Esophagus muscularis mucosa (tissue), 4 donors: ENCODE measurements around the gene ASCL2. TPM values are rescaled to one million over a fixed set of nuclear protein-coding genes. Genes with fewer than 3 reads are reported as not detected.

Source experiments
- DNase-seq: peaks from one replicate; pipeline ENCODE4 v3.0.0-alpha.2; 2017; ENCODE audit errors: extremely low spot score
- H3K27ac ChIP-seq, 4 donors: fragments of 200-600 bp; sonication (generic); replicated peaks in 1 of 4; 1 replicate in 3 of 4; 2 replicates in 1 of 4; pipeline ENCODE4 v1.5.1; 2016 to 2019; ENCODE audit warnings: mild to moderate bottlenecking in 1 of 4
- H3K27me3 ChIP-seq, 4 donors: fragments of 200-600 bp; sonication (generic); one replicate each; pipeline versions ENCODE4 v1.5.1 to v1.6.0; 2016 to 2019
- H3K36me3 ChIP-seq, 4 donors: fragments of 200-600 bp; sonication (generic); one replicate each; pipeline ENCODE4 v1.5.1; 2016 to 2019
- H3K4me1 ChIP-seq, 4 donors: fragments of 200-600 bp; sonication (generic); one replicate each; pipeline ENCODE4 v1.5.1; 2016 to 2019
- H3K4me3 ChIP-seq, 4 donors: fragments of 200-600 bp; sonication (generic); 1 replicate in 2 of 4; 2 replicates in 2 of 4; pipeline ENCODE4 v1.5.1; 2016 to 2019; ENCODE audit warnings: mild to moderate bottlenecking in 4 of 4, moderate library complexity in 1 of 4
- H3K9me3 ChIP-seq, 4 donors: fragments of 200-600 bp; sonication (generic); 1 replicate in 3 of 4; 2 replicates in 1 of 4; pipeline ENCODE4 v1.5.1; 2016 to 2019
- EP300 ChIP-seq: sonication (generic); formaldehyde crosslinking; IDR thresholded peaks from one replicate; pipeline ENCODE4 v1.6.1; 2017; ENCODE audit warnings: antibody characterized with exemption
- POLR2A ChIP-seq: fragments of 450-650 bp; IDR thresholded peaks from one replicate; pipeline ENCODE4 v1.6.1; 2017; ENCODE audit warnings: antibody characterized with exemption, moderate library complexity, mild to moderate bottlenecking, low read depth
- POLR2AphosphoS5 ChIP-seq, 2 donors: sonication (generic); formaldehyde crosslinking; IDR thresholded peaks; one replicate each; pipeline ENCODE4 v1.6.1; 2017; ENCODE audit warnings: antibody characterized with exemption in 2 of 2
- WGBS: methylation state at CpG from one replicate; pipeline ENCODE4 v1.1.5; 2018; 5-methylcytosine and 5-hydroxymethylcytosine counted together
- intact Hi-C: fragments of 100-400 bp; cut with DNase I; formaldehyde crosslinking; loops from one replicate; pipeline ENCODE4 v1.15.1; 2023
- total RNA-seq, 4 donors: library from RNA; depleted of rRNA; stranded (reverse); fragments of >200 nt; gene quantifications; one replicate each; pipeline versions ENCODE4 v1.1.0 to v1.2.1, GENCODE V29; 2016
- TF ChIP-seq, protein P1 (sequence below), 3 experiments: fragments of 200-600 bp in 2 of 3; fragments of 450-650 bp in 1 of 3; sonication (generic) in 2 of 3; IDR thresholded peaks; one replicate each; pipeline ENCODE4 v1.5.1; 2017 to 2019; ENCODE audit warnings: antibody characterized with exemption in 3 of 3, mild to moderate bottlenecking in 2 of 3, moderate library complexity in 1 of 3

The ASCL2 gene
- total RNA-seq, 4 donors from 2014 or later = 0.32 to 0.83 (median 0.42) TPM; not detected in 1

DNA sequence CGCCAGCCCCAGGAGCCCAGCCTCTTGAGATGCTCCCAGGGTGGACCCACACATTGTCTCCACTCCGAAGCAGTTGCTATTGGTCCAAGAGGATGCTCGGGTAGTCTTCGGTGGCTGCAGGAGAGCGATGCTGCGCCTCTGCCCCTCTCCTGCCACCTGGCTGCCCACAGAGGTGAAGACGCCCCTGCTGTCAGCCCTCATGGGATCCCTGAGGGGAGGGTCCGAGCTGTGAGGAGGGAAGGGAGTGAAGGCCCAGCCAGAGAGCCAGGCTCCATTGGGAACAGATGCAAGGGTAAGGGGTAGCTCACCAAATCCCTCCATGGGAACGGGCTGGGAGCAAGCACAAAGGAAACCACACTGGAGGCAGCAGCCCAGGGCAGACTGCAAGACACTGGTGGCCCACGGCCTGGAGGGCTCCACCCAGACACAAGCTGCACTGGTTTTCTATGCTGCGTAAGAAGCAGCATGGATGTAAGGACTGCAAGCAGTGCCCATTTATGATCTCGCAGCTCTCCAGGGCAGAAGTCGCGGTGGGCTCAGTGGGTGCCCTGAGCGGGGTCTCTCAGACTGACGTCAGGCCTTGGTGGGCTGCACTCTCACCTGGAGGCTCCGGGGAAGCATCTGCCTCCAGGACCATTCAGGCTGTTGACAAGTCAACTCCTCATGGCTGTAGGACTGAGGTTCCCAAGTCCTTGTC lies 47.1 kb upstream of the ASCL2 start:
- H3K4me3 ChIP-seq = no peak overlapping the region
- peaks cover 0 to 11% (median 5%) of the 10 kb centered on the region in 4 donors for H3K9me3 ChIP-seq
- TF ChIP-seq POLR2AphosphoS5 (IDR thresholded peaks at IDR 0.05) (no peak), EP300 (no peak), POLR2A (no peak)
- TF ChIP-seq, protein P1, sequence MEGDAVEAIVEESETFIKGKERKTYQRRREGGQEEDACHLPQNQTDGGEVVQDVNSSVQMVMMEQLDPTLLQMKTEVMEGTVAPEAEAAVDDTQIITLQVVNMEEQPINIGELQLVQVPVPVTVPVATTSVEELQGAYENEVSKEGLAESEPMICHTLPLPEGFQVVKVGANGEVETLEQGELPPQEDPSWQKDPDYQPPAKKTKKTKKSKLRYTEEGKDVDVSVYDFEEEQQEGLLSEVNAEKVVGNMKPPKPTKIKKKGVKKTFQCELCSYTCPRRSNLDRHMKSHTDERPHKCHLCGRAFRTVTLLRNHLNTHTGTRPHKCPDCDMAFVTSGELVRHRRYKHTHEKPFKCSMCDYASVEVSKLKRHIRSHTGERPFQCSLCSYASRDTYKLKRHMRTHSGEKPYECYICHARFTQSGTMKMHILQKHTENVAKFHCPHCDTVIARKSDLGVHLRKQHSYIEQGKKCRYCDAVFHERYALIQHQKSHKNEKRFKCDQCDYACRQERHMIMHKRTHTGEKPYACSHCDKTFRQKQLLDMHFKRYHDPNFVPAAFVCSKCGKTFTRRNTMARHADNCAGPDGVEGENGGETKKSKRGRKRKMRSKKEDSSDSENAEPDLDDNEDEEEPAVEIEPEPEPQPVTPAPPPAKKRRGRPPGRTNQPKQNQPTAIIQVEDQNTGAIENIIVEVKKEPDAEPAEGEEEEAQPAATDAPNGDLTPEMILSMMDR (IDR thresholded peaks at IDR 0.05) = no peak
- intact Hi-C loops = no loop called here
- WGBS = 94% methylated on average over 16 of the region's 17 CpGs
- H3K27me3 ChIP-seq = no peaks in the 10 kb centered on the region
- H3K4me1 ChIP-seq = peaks cover 29 to 37% (median 34%) of the 10 kb centered on the region in 4 donors
- no peaks in the 10 kb centered on the region for H3K36me3 ChIP-seq
- no peak for DNase-seq
- no peak overlapping the region for H3K27ac ChIP-seq

DNA sequence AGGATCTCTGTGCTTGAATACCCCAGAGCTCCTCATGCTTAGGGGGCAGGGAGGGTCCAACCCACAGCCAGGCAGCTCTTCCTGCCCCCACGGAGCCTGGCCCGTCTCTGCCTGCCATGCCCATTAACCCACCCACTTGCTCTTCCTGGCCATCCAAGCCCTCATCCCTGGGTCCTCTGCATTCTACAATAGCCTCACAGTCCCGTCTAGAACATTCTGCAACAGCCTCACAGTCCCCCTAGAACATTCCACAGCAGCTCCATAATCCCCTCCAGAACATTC lies 46.5 kb upstream of the ASCL2 start:
- no peak for TF ChIP-seq POLR2AphosphoS5 (IDR thresholded peaks at IDR 0.05)
- TF ChIP-seq, protein P1 (IDR thresholded peaks at IDR 0.05) = no peak
- TF ChIP-seq POLR2A = no peak
- no peak for TF ChIP-seq EP300
- WGBS = 91% methylated on average over 3 of the region's 3 CpGs
- Histone ChIP-seq H3K36me3 (no peaks in the 10 kb centered on the region), H3K4me1 (peaks cover 32 to 43% (median 40%) of the 10 kb centered on the region in 4 donors), H3K27me3 (no peaks in the 10 kb centered on the region), H3K9me3 (peaks cover 0 to 11% (median 5%) of the 10 kb centered on the region in 4 donors), H3K27ac (no peak overlapping the region), H3K4me3 (no peak overlapping the region)
- no peak for DNase-seq
- intact Hi-C loops = no loop called here

DNA sequence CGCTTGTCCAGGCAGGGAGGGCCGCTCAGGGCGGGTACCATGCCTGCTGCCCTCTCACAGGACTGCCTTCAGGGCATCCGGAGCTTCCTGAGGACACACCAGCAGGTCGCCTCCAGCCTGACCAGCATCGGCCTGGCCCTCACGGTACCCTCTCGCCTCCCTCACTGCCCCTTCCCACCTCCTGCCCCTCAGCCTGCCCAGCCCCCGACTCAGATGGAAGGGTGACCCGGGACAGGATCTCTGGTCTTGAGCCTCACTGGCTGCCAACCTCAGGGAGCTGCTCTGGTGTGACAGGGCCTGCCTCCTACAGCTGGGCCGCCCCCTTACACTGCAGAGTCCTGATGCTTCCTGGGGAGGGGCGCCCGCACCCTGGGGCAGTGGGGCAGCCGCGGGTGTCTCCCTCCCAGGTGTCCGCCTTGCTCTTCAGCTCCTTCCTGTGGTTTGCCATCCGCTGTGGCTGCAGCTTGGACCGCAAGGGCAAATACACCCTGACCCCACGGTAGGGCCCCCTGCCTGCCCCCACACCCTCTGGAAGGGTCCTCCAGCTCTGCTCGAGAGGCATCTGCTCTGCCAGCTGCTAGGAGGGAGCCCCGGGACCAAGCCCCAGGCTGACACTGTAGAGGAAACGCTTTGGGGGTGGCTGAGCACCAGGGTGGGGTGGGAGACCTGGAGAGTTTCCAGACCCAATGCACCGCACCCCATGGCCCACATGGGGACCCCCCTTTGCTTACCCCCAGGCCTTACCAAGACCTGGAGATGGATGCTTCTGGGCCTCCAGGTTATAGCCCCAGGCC lies 46.0 kb upstream of the ASCL2 start:
- Histone ChIP-seq H3K27ac (peak overlapping the region; percentile 79 to 85 (median 84)), H3K4me3 (no peak overlapping the region), H3K4me1 (peaks cover 32 to 47% (median 43%) of the 10 kb centered on the region in 4 donors), H3K9me3 (peaks cover 0 to 11% (median 5%) of the 10 kb centered on the region in 4 donors), H3K36me3 (no peaks in the 10 kb centered on the region), H3K27me3 (no peaks in the 10 kb centered on the region)
- TF ChIP-seq EP300 (no peak), POLR2AphosphoS5 (IDR thresholded peaks at IDR 0.05) (no peak), POLR2A (no peak)
- TF ChIP-seq, protein P1 (IDR thresholded peaks at IDR 0.05) = no peak
- DNase-seq = no peak
- intact Hi-C loops = no loop called here
- WGBS = 96% methylated on average over 9 of the region's 23 CpGs

DNA sequence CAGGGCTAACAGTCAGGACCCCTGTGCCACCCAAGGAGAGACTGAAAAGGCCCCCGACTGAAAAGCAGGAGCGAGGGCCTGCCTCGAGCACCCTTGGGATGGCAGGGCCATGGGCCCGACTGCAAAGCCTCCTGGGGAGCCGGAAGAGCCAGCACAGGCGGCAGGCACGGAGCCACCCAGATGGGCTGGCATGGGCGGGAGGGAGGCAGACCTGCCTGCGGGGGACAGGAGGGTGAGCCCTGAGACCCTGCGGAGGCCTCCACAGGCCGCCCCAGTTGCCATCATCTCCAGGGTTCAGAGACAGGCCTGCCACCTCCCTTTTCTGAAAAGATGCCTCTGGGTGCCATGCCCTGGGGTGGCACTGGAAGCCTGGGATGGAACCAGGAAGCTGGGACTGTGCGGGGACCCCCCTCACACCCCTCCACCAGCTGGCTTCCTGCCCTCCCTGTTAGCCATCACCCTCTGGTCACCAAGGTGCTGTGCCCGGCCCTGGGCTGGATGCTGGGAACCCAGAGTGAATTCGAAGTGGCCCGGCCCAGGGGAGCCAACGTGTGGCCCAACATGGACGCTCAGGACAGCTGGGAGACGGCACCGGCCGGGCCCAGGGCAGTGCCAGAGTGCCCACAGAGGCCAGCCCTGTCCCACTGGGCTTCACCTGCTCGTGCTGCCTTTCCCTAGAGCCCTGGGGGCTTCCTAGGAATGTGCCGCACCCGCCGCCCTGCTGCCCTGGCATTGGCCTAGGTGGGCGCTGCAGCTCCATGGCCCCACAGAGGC lies 45.2 kb upstream of the ASCL2 start:
- Histone ChIP-seq H3K9me3 (peaks cover 0 to 11% (median 5%) of the 10 kb centered on the region in 4 donors), H3K27ac (peak overlapping the region; percentile 79 to 85 (median 84)), H3K4me3 (peak overlapping the region; percentile 25 to 39 (median 35)), H3K4me1 (peaks cover 32 to 47% (median 43%) of the 10 kb centered on the region in 4 donors), H3K27me3 (no peaks in the 10 kb centered on the region), H3K36me3 (no peaks in the 10 kb centered on the region)
- TF ChIP-seq POLR2AphosphoS5 (IDR thresholded peaks at IDR 0.05) (no peak), POLR2A (no peak), EP300 (no peak)
- TF ChIP-seq, protein P1 (IDR thresholded peaks at IDR 0.05) = no peak
- intact Hi-C loops = no loop called here
- 68% methylated on average over 10 of the region's 25 CpGs for WGBS
- no peak for DNase-seq
